HepG2 (cell line): ENCODE results near the gene SART1. TPM values are rescaled to one million over a fixed set of nuclear protein-coding genes. Genes with fewer than 3 reads are reported as not detected.

Experiments used
- ERF ChIP-seq: IDR thresholded peaks from 2 replicates; pipeline ENCODE4 v1.6.1; 2018; ENCODE audit warnings: missing biosample characterization, missing genetic modification reagents
- FOXJ3 ChIP-seq: sonication (generic); formaldehyde crosslinking; IDR thresholded peaks from 2 replicates; pipeline ENCODE4 v1.4.0; 2020; ENCODE audit warnings: missing genetic modification reagents, mild to moderate bottlenecking, borderline replicate concordance
- GATAD1 ChIP-seq: IDR thresholded peaks from 2 replicates; pipeline ENCODE4 v1.6.1; 2016; ENCODE audit warnings: missing genetic modification reagents, missing compliant biosample characterization
- MAFF ChIP-seq: IDR thresholded peaks from 2 replicates; pipeline ENCODE4 v1.6.1; 2011; ENCODE audit warnings: low read depth, low read length, improper control_type of control experiment
- MXD1 ChIP-seq: sonication (generic); formaldehyde crosslinking; IDR thresholded peaks from 2 replicates; pipeline ENCODE4 v1.4.0; 2020; ENCODE audit warnings: mild to moderate bottlenecking, missing genetic modification reagents
- NFE2L2 ChIP-seq: fragments of 150-350 bp; IDR thresholded peaks from 2 replicates; pipeline ENCODE4 v1.6.1; 2014; ENCODE audit warnings: low read length
- PCBP1 ChIP-seq: fragments of 200-400 bp; formaldehyde crosslinking; IDR thresholded peaks from 2 replicates; pipeline ENCODE4 v1.6.1; 2017; ENCODE audit warnings: mild to moderate bottlenecking, low read depth, low read length, borderline replicate concordance
- SRSF9 ChIP-seq: fragments of 200-400 bp; formaldehyde crosslinking; IDR thresholded peaks from 2 replicates; pipeline ENCODE4 v1.6.1; 2018; ENCODE audit warnings: borderline replicate concordance, mild to moderate bottlenecking, low read depth, low read length; ENCODE audit not compliant: insufficient read depth, poor library complexity, severe bottlenecking
- STAT5B ChIP-seq: sonication (generic); formaldehyde crosslinking; IDR thresholded peaks from 2 replicates; pipeline ENCODE4 v1.4.0; 2020; ENCODE audit warnings: missing genetic modification reagents
- THAP9 ChIP-seq: sonication (generic); formaldehyde crosslinking; IDR thresholded peaks from 2 replicates; pipeline ENCODE4; 2020; ENCODE audit warnings: missing genetic modification reagents, mild to moderate bottlenecking, borderline replicate concordance
- ZNF30 ChIP-seq: sonication (generic); formaldehyde crosslinking; IDR thresholded peaks from 2 replicates; pipeline ENCODE4 v1.5.0; 2020; ENCODE audit warnings: mild to moderate bottlenecking, missing genetic modification reagents
- ZNF460 ChIP-seq: sonication (generic); formaldehyde crosslinking; IDR thresholded peaks from 2 replicates; pipeline ENCODE4 v1.5.1; 2020; ENCODE audit warnings: missing genetic modification reagents, mild to moderate bottlenecking, borderline replicate concordance
- ZNF558 ChIP-seq: sonication (generic); formaldehyde crosslinking; IDR thresholded peaks from 2 replicates; pipeline ENCODE4 v1.9.0; 2022; ENCODE audit warnings: mild to moderate bottlenecking, missing genetic modification reagents, borderline replicate concordance
- ZNF567 ChIP-seq: sonication (generic); formaldehyde crosslinking; IDR thresholded peaks from 2 replicates; pipeline ENCODE4 v1.8.1; 2023; ENCODE audit warnings: mild to moderate bottlenecking, missing genetic modification reagents, borderline replicate concordance
- ZNF720 ChIP-seq: sonication (generic); formaldehyde crosslinking; IDR thresholded peaks from 2 replicates; pipeline ENCODE4 v1.4.0; 2020; ENCODE audit warnings: missing genetic modification reagents
- ZNF746 ChIP-seq: sonication (generic); formaldehyde crosslinking; IDR thresholded peaks from 2 replicates; pipeline ENCODE4 v1.8.0; 2022; ENCODE audit warnings: mild to moderate bottlenecking, missing genetic modification reagents
- polyA plus RNA-seq, 8 experiments: library from polyadenylated mRNA; depleted of rRNA in 3 of 8; stranded (reverse) in 7 of 8; unstranded in 1 of 8; fragments of >200 nt; fragmentation: Illumina TruSeq in 4 of 8; extraction: Trizol in 4 of 8; gene quantifications; 2 replicates each; pipeline versions ENCODE4 v1.2.1 to v1.2.3, GENCODE V29; 2011 to 2016; ENCODE audit warnings: low read depth in 4 of 8, missing spikeins in 1 of 8, mixed read lengths in 1 of 8; ENCODE audit not compliant: insufficient read depth in 1 of 8
- total RNA-seq, 5 experiments: library from RNA; depleted of rRNA; stranded (reverse); fragments of >200 nt; fragmentation: Illumina TruSeq; extraction: Trizol; gene quantifications; 2 replicates each; pipeline ENCODE4 v1.2.3, GENCODE V29; 2016; ENCODE audit warnings: low read depth in 1 of 5
- TF ChIP-seq, protein P1 (sequence below): sonication (generic); formaldehyde crosslinking; IDR thresholded peaks from 2 replicates; pipeline ENCODE4 v1.8.0; 2023; ENCODE audit warnings: mild to moderate bottlenecking, missing genetic modification reagents
- TF ChIP-seq, protein P2 (sequence below): IDR thresholded peaks from 2 replicates; pipeline ENCODE4 v1.6.1; 2018; ENCODE audit warnings: missing genetic modification reagents
- TF ChIP-seq, protein P3 (sequence below): sonication (generic); formaldehyde crosslinking; IDR thresholded peaks from 2 replicates; pipeline ENCODE4 v1.8.1; 2023; ENCODE audit warnings: mild to moderate bottlenecking, missing genetic modification reagents
- TF ChIP-seq, protein P4 (sequence below): IDR thresholded peaks from 2 replicates; pipeline ENCODE4 v1.6.1; 2016

SART1 gene
- total and polyA plus RNA-seq, 2 of the 13 experiments (the other 11 are each of a cell fraction or from before 2014, with no cell fraction given) = 11.3 to 22.5 TPM

DNA sequence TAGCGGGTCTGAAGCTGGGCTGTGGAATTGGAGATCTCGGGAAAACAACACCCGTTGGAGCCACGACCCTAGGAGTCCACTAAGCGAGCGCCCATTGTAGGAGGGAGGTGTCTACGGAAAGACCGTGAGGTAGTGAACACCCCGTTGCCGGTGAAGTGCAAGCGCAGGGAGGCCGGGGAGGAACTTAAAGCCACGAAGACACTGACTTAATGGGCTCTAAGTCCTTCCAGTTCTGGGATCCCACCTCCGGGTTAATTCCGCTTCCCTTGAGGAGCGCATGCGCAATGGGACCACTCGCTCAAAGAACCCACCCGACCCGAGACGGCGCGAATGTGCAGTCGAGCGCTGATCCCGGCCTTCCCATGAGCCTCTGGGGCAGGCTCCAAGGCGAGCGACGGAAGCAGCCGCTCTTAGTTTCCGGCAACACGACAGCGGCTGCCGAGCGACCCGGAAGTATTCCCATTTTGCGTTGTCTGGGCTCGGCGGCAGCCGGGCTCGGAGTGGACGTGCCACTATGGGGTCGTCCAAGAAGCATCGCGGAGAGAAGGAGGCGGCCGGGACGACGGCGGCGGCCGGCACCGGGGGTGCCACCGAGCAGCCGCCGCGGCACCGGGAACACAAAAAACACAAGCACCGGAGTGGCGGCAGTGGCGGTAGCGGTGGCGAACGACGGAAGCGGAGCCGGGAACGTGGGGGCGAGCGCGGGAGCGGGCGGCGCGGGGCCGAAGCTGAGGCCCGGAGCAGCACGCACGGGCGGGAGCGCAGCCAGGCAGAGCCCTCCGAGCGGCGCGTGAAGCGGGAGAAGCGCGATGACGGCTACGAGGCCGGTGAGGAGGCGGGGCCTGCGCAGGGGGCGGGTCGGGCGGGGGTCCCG lies at the start of gene SART1 (continued):
- no peak for TF ChIP-seq ZNF567 (CRISPR knock-in tag)
- TF ChIP-seq THAP9 (CRISPR knock-in tag) = peak; percentile 75; the same call in 1 of the 2 replicates
- no peak for TF ChIP-seq MAFF
- TF ChIP-seq ZNF720 (CRISPR knock-in tag) = no peak
- TF ChIP-seq GATAD1 = peak; percentile 99
- TF ChIP-seq ERF (CRISPR knock-in tag) = peak; percentile 56
- TF ChIP-seq ZNF746 (CRISPR knock-in tag) = no peak
- no peak; the same call in 1 of the 2 replicates for TF ChIP-seq ZNF460
- TF ChIP-seq PCBP1 = 0 out of 2 replicates have a peak, but pooled peaks have one; percentile 40
- TF ChIP-seq ZNF558 (CRISPR knock-in tag) = no peak
- no peak for TF ChIP-seq NFE2L2
- TF ChIP-seq, protein P1, sequence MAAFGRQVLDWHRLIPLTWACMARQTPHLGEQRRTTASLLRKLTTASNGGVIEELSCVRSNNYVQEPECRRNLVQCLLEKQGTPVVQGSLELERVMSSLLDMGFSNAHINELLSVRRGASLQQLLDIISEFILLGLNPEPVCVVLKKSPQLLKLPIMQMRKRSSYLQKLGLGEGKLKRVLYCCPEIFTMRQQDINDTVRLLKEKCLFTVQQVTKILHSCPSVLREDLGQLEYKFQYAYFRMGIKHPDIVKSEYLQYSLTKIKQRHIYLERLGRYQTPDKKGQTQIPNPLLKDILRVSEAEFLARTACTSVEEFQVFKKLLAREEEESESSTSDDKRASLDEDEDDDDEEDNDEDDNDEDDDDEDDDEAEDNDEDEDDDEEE (CRISPR knock-in tag) = no peak
- TF ChIP-seq MXD1 (CRISPR knock-in tag) = peak; percentile 54; the same call in 1 of the 2 replicates
- TF ChIP-seq ZNF30 (CRISPR knock-in tag) = no peak; the same call in 1 of the 2 replicates
- TF ChIP-seq SRSF9 = no peak
- TF ChIP-seq, protein P2, sequence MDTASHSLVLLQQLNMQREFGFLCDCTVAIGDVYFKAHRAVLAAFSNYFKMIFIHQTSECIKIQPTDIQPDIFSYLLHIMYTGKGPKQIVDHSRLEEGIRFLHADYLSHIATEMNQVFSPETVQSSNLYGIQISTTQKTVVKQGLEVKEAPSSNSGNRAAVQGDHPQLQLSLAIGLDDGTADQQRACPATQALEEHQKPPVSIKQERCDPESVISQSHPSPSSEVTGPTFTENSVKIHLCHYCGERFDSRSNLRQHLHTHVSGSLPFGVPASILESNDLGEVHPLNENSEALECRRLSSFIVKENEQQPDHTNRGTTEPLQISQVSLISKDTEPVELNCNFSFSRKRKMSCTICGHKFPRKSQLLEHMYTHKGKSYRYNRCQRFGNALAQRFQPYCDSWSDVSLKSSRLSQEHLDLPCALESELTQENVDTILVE (CRISPR knock-in tag) = peak; percentile 94
- TF ChIP-seq STAT5B (CRISPR knock-in tag) = no peak
- peak; percentile 22; the same call in 1 of the 2 replicates for TF ChIP-seq FOXJ3 (CRISPR knock-in tag)
- TF ChIP-seq, protein P3, sequence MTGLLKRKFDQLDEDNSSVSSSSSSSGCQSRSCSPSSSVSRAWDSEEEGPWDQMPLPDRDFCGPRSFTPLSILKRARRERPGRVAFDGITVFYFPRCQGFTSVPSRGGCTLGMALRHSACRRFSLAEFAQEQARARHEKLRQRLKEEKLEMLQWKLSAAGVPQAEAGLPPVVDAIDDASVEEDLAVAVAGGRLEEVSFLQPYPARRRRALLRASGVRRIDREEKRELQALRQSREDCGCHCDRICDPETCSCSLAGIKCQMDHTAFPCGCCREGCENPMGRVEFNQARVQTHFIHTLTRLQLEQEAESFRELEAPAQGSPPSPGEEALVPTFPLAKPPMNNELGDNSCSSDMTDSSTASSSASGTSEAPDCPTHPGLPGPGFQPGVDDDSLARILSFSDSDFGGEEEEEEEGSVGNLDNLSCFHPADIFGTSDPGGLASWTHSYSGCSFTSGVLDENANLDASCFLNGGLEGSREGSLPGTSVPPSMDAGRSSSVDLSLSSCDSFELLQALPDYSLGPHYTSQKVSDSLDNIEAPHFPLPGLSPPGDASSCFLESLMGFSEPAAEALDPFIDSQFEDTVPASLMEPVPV (CRISPR knock-in tag) = peak; percentile 78
- TF ChIP-seq, protein P4, sequence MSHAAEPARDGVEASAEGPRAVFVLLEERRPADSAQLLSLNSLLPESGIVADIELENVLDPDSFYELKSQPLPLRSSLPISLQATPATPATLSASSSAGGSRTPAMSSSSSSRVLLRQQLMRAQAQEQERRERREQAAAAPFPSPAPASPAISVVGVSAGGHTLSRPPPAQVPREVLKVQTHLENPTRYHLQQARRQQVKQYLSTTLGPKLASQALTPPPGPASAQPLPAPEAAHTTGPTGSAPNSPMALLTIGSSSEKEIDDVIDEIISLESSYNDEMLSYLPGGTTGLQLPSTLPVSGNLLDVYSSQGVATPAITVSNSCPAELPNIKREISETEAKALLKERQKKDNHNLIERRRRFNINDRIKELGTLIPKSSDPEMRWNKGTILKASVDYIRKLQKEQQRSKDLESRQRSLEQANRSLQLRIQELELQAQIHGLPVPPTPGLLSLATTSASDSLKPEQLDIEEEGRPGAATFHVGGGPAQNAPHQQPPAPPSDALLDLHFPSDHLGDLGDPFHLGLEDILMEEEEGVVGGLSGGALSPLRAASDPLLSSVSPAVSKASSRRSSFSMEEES (CRISPR knock-in tag) = no peak
